ENCODE data around the gene MOB3C. TPM values are rescaled to one million over a fixed set of nuclear protein-coding genes. Genes with fewer than 3 reads are reported as not detected.
"Not testable (repeated sequence)": the region's sequence is repeated elsewhere in the genome, so short reads cannot be mapped to it uniquely, and the experiment has no call there.

Gene MOB3C
- polyA plus RNA-seq, result 10 to 100 TPM in 1 of 3 donors, 1 to 10 TPM in 2; 5.5 to 14.6 (median 6.8) TPM

DNA sequence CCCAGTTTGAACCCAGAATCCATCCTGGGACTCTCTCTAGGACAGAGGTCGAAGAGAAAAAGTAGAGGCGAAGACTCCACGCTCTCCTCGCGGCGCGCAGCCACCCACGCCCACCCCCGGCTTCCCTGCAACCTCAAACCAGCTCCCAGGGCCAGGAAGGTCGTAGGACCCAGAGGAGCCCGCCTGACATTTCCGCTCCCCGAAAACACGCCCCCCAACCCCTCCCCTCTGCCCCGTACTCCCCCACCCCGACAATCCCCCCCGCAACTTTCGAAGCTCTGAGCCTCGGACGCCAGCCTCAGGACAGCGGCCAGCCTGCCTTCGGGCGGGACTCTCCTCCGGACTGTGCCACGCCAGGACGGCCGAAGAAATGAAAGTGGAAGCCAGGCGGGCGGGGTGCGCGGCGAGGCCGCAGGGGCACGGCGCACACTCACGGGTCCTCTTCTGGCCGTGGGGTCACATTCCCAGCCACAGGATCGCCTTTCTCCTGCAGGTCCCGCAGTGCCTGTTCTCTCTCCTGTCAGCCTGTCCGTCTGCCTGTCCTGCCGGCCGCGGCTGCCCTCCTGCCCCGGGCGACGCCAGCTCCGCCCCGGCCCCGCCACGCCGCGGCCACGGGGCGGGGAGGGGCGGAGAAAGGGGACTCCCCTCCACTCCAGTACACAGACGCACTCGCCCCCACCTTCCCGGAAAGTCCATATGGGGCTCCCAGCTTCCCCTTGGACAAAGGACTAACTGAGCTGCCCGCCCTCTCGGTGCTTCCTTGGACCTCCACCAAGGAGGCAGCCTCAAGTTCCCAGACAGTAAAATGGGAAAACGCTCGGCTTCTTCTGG is at the start of gene MOB3C:
Gene MOB3C, minus strand, starts transcription at position 535 of the 831 bp plus-strand sequence. CDS start 3,490 bp downstream, outside the sequence.
- peak within 1 kb of the TSS; percentile 91 to 95 (median 93) for H3K4me3 Mint-ChIP-seq
- peak within 1 kb of the TSS; percentile 87 to 92 (median 90) for H3K27ac Mint-ChIP-seq
- H3K4me1 Mint-ChIP-seq, result peaks cover 50 to 56% of the 10 kb centered on the region in 2 donors
- H3K9me3 Mint-ChIP-seq, result no peaks in the 10 kb centered on the region
- no peaks in the 10 kb centered on the region for H3K27me3 Mint-ChIP-seq (ENCODE audit: low read depth in 3 of 3)
- peak; percentile 60 to 67 (median 67) for DNase-seq
- H3K36me3 Mint-ChIP-seq, result no peaks in the 10 kb centered on the region

DNA sequence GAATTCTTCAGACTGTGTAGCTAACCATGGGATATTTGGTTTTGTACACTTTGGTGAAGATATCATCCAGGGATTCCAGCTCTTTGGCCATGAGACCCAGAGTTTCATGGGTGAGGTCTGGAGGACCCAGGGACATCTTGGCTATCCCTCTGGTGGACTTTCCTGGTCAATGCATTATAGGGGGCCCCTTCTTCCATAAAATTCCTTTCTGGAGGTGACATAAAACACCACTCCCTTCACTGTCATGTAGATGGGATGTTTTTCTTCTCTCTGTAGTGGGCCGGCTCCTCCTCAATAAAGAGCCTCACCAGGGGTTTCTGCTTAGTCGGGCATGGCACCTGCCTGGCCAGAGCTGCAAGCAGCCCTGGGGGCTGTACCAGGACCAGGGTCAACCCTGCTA is 49.4 kb upstream of the MOB3C start:
- no peaks in the 10 kb centered on the region for H3K27me3 Mint-ChIP-seq (ENCODE audit: low read depth in 3 of 3)

DNA sequence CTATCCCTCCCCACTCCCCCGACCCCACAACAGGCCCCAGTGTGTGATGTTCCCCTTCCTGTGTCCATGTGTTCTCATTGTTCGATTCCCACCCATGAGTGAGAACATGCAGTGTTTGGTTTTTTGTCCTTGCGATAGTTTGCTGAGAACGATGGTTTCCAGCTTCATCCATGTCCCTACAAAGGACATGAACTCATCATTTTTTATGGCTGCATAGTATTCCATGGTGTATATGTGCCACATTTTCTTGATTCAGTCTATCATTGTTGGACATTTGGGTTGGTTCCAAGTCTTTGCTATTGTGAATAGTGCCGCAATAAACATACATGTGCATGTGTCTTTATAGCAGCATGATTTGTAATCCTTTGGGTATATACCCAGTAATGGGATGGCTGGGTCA is 46.3 kb upstream of the MOB3C start:
- not testable (repeated sequence) for H3K27ac Mint-ChIP-seq, H3K4me3 Mint-ChIP-seq

More for the DNA sequence above, 49.4 kb upstream of the MOB3C start:
- DNase-seq, result no peak
- Mint-ChIP-seq H3K4me3 (peak overlapping the region in 2 of 5 donors; percentile 30 to 83), H3K36me3 (peaks cover 10 to 19% (median 10%) of the 10 kb centered on the region in 3 donors), H3K9me3 (no peaks in the 10 kb centered on the region), H3K27ac (peak overlapping the region in 1 of 6 donors; percentile 37), H3K4me1 (peaks cover 17 to 18% of the 10 kb centered on the region in 2 donors)

DNA sequence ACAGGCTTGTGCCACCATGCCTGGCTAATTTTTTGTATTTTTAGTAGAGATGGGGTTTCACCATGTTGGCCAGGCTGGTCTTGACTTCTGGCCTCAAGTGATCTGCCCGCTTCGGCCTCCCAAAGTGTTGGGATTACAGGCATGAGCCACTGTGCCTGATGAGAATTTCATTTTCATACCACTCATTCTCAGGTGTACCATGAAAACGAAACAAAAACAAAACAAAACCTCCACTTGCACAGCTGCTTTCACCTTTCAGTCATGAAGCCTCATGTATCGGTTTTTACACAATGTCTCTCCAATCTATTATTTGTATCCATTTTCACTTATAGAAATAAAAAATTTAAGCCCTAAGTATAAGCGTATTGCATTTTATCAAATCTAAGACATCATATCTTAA is 43.5 kb upstream of the MOB3C start:
- DNase-seq; H3K27ac Mint-ChIP-seq; H3K27me3 Mint-ChIP-seq (ENCODE audit: low read depth in 3 of 3): not testable (repeated sequence)

More for the DNA sequence above, 46.3 kb upstream of the MOB3C start:
- H3K36me3 Mint-ChIP-seq, result peaks cover 10 to 20% (median 10%) of the 10 kb centered on the region in 3 donors
- peaks cover 17 to 22% of the 10 kb centered on the region in 2 donors for H3K4me1 Mint-ChIP-seq
- not testable (repeated sequence) for DNase-seq; H3K9me3 Mint-ChIP-seq; H3K27me3 Mint-ChIP-seq (ENCODE audit: low read depth in 3 of 3)

DNA sequence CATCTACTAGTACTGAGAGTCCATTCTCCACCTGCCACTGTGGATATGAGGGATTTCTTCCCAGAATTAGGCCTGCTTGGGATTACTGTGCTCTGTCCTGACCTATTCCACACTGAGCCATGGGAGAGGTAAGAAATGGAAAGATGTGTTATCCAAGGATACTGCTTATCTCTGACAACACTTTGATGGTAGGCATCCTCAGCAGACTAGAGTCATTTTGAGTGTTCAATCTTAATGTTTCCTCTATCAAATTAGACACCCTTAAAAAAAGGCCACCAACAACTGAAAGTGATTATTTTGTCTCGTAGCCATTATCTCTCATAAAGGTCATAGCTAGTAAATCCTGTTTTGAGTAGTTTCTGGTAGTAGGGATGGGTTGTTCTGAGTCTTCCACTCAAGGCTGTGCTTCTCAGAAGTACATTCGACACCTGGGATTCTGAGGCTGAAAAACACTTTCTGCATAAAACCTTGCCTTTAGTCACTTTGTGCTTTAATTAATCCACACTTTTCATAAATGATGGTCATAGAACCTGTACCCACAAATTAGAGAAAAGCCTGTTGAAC is 42.8 kb upstream of the MOB3C start:
- H3K36me3 Mint-ChIP-seq, result peaks cover 21 to 40% (median 25%) of the 10 kb centered on the region in 3 donors
- H3K4me1 Mint-ChIP-seq, result peaks cover 0 to 4% of the 10 kb centered on the region in 2 donors
- H3K4me3 Mint-ChIP-seq, result no peak overlapping the region
- DNase-seq, result no peak
- H3K27me3 Mint-ChIP-seq (ENCODE audit: low read depth in 3 of 3), result no peaks in the 10 kb centered on the region
- H3K9me3 Mint-ChIP-seq, result no peaks in the 10 kb centered on the region
- no peak overlapping the region for H3K27ac Mint-ChIP-seq

More for the DNA sequence above, 43.5 kb upstream of the MOB3C start:
- H3K36me3 Mint-ChIP-seq, result peaks cover 19 to 39% (median 21%) of the 10 kb centered on the region in 3 donors
- H3K4me1 Mint-ChIP-seq, H3K4me3 Mint-ChIP-seq, H3K9me3 Mint-ChIP-seq: not testable (repeated sequence)

DNA sequence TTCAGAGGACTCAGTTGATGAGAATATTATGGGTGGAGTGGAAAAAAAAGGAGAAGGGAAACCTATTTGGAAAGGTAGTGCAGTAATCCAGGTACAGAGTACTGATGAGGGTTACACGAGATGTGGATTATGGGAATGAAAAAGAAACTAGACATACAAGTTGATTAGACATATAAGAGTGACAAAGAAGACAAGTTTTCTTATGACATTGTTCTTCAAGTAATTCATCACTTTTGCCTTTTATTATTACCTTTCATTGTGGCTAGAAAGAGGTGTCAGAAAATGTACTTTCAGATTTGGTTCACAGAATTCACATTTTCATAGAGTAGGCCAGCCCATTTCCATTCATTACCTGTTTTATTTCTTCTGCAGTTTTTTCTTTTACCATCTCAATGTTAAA is 41.2 kb upstream of the MOB3C start:
- Mint-ChIP-seq H3K27me3 (ENCODE audit: low read depth in 3 of 3) (no peaks in the 10 kb centered on the region), H3K36me3 (peaks cover 19 to 28% (median 26%) of the 10 kb centered on the region in 3 donors), H3K9me3 (no peaks in the 10 kb centered on the region), H3K4me3 (no peak overlapping the region), H3K4me1 (peaks cover 0 to 4% of the 10 kb centered on the region in 2 donors), H3K27ac (peak overlapping the region in 1 of 6 donors; percentile 12)
- no peak for DNase-seq

DNA sequence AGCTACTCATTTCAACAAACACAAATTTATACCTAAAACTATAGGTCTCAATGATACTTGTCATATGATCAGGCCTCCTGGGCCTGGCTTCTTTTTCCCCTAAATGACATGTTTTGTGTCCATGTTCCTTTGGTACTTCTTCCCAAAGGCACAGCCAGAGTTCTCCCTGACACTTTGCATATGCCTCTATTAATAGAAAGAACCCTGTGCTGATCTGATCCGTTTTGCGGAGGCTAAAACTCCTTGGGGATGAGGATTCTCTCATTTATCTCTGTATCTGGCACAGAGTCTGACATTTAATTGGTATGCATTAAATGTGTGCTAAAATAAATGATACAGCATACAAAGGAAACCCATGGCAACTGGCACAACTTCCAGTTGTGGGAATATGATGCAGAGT is 40.0 kb upstream of the MOB3C start:
- no peak overlapping the region for H3K4me3 Mint-ChIP-seq
- no peaks in the 10 kb centered on the region for H3K27me3 Mint-ChIP-seq (ENCODE audit: low read depth in 3 of 3)
- DNase-seq, result no peak
- no peaks in the 10 kb centered on the region for H3K9me3 Mint-ChIP-seq
- H3K27ac Mint-ChIP-seq, result no peak overlapping the region
- peaks cover 0 to 4% of the 10 kb centered on the region in 2 donors for H3K4me1 Mint-ChIP-seq
- H3K36me3 Mint-ChIP-seq, result peaks cover 28 to 36% (median 33%) of the 10 kb centered on the region in 3 donors

DNA sequence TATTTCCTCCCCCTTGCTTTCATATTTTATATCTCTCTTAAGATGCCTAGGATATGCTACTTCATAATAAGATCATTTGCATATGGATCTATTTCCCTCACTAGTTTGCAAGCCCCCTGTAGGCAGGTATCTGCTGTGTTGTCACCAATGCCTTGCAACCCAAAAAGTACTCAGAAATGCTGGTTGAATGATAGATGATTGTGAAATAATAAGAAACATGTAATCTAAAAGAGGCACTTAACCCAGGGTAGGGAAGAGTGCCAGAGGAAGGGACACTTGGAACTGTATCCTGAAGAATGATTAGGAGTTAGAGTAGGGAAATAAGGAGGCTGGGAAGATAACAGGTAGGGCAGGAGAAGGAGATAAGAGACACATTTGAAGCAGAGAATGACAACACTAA is 39.2 kb upstream of the MOB3C start:
- H3K4me1 Mint-ChIP-seq, result peaks cover 0 to 4% of the 10 kb centered on the region in 2 donors
- no peaks in the 10 kb centered on the region for H3K9me3 Mint-ChIP-seq
- no peak overlapping the region for H3K27ac Mint-ChIP-seq
- no peaks in the 10 kb centered on the region for H3K27me3 Mint-ChIP-seq (ENCODE audit: low read depth in 3 of 3)
- H3K4me3 Mint-ChIP-seq, result no peak overlapping the region
- peaks cover 28 to 36% (median 34%) of the 10 kb centered on the region in 3 donors for H3K36me3 Mint-ChIP-seq
- DNase-seq, result no peak

DNA sequence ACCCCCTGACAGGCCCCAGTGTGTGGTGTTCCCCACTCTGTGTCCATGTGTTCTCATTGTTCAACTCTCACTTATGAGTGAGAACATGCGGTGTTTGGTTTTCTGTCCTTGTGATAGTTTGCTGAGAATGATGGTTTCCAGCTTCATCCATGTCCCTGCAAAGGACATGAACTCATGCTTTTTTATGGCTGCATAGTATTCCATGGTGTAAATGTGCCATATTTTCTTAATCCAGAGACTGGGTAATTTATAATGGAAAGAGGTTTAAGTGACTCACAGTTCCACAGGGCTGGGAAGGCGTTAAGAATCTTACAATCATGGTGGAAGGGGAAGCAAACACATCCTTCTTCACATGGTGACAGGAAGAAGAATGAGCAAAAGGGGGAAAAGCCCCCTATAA is 38.1 kb upstream of the MOB3C start:
- DNase-seq; H3K27me3 Mint-ChIP-seq (ENCODE audit: low read depth in 3 of 3); H3K27ac Mint-ChIP-seq; H3K4me1 Mint-ChIP-seq; H3K4me3 Mint-ChIP-seq; H3K9me3 Mint-ChIP-seq: not testable (repeated sequence)
- peaks cover 40 to 45% (median 44%) of the 10 kb centered on the region in 3 donors for H3K36me3 Mint-ChIP-seq

DNA sequence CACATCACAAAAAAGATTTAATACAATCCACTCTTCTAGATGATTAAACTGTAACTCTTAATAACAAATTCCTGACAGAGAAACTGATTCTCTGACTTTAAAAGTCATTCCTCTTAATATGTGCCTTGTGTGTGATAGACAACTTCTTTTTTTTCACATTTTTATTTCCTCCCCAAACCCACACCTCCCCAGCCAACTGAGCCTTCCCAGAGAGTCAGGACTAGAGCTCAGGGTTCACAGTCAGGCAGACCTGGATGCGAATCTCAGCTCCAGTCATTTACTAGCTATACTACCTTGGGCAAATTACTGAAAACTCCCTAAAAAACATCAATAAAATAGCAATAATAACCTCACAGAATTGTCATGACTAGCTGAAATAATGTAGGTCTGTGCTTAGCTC is 37.4 kb upstream of the MOB3C start:
- Mint-ChIP-seq H3K4me3 (no peak overlapping the region), H3K27ac (no peak overlapping the region), H3K4me1 (no peaks in the 10 kb centered on the region), H3K9me3 (no peaks in the 10 kb centered on the region), H3K27me3 (ENCODE audit: low read depth in 3 of 3) (no peaks in the 10 kb centered on the region), H3K36me3 (peaks cover 44 to 50% (median 46%) of the 10 kb centered on the region in 3 donors)
- no peak for DNase-seq

DNA sequence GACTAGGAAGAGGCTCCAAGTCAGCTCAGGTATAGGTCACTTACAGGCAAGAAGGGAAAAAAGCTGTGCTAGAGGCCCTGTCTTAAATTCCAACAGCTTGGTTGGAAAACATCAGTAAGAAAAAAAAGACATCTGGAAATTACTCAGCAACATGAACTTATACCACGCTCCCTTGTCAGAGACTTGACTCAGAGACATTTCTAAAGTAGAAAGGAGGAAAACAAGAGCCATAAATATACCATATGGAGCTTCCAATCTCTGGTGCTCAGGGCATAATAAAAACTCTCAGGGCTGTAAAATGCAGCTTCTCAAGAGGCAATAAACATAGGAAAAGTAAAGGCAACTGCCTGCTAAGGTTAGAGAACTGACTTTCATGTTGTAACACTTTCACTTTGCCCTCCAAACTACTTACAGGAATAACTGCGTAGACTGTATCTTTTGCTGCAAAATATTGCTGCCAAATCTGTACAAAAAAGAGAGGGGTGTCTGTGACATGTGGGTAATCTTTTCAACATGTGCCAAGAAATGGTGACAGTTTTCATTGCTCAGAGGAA is 36.9 kb upstream of the MOB3C start:
- Mint-ChIP-seq H3K9me3 (no peaks in the 10 kb centered on the region), H3K4me3 (no peak overlapping the region), H3K27ac (no peak overlapping the region), H3K4me1 (no peaks in the 10 kb centered on the region), H3K27me3 (ENCODE audit: low read depth in 3 of 3) (no peaks in the 10 kb centered on the region), H3K36me3 (peaks cover 44 to 50% (median 46%) of the 10 kb centered on the region in 3 donors)
- DNase-seq, result no peak

DNA sequence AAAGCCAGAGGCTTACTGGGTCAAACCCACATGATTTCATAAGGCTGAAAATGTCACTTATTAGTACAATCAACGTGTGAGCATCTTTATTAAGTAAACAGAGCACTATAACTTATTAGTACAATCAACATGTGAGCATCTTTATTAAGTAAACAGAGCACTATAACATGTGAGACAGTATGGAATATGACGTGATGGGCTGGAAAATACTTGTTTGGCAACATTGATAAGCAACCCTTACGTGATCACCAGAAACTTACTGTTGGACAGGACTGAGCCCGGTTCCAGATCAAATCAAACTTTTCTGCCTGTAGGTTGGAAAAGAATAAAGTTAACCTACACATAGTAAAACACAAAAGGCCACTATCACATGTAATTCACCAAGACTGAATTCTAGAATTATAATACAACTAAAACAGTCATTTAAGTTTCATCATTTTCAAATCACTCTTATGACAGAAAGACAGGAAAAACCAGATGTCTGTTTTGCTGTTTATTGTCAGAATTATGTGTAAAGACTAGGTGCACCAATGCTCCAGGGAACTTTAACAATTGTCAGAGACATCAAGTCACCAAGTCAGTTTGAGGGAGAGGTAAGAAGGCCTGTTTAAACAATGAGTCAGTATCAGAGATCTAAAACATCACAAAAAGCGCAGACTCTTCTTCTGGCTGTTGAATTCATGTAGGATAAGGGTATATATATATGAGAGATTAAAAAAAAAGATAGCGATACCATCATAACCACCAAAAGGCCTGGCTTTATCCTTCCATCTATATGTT is 35.9 kb upstream of the MOB3C start:
- no peak for DNase-seq
- Mint-ChIP-seq H3K27me3 (ENCODE audit: low read depth in 3 of 3) (no peaks in the 10 kb centered on the region), H3K9me3 (no peaks in the 10 kb centered on the region), H3K4me1 (no peaks in the 10 kb centered on the region), H3K36me3 (peaks cover 45 to 47% (median 47%) of the 10 kb centered on the region in 3 donors), H3K27ac (no peak overlapping the region), H3K4me3 (no peak overlapping the region)

DNA sequence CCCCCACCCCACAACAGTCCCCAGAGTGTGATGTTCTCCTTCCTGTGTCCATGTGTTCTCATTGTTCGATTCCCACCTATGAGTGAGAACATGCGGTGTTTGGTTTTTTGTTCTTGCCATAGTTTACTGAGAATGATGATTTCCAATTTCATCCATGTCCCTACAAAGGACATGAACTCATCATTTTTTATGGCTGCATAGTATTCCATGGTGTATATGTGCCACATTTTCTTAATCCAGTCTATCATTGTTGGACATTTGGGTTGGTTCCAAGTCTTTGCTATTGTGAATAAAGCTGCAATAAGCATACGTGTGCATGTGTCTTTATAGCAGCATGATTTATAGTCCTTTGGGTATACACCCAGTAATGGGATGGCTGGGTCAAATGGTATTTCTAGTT is 34.5 kb upstream of the MOB3C start:
- H3K36me3 Mint-ChIP-seq, result peaks cover 51 to 54% (median 52%) of the 10 kb centered on the region in 3 donors
- not testable (repeated sequence) for H3K27me3 Mint-ChIP-seq (ENCODE audit: low read depth in 3 of 3); H3K27ac Mint-ChIP-seq; H3K4me3 Mint-ChIP-seq; H3K4me1 Mint-ChIP-seq; H3K9me3 Mint-ChIP-seq; DNase-seq
